K562 (cell line): Measurements from ENCODE around the gene INTS2. TPM values are rescaled to one million over a fixed set of nuclear protein-coding genes. Genes with fewer than 3 reads are reported as not detected.

Experiments
- ATAC-seq: fragments of 200-7000 bp; cut with Tn5 transposase; 3 replicates; pipeline ENCODE4 v1.9.1; 2020; ENCODE audit warnings: moderate library complexity
- BruUV-seq: library from RNA; stranded (reverse); fragments of 400-500 nt; replicated peaks from 2 replicates; lab custom pipeline; 2021; lab: Mats Ljungman, UMichigan
- CTCF ChIA-PET: fragments of 300-600 bp; formaldehyde crosslinking; extraction: SDS; loops from one replicate; lab custom pipeline; 2021; ENCODE audit warnings: low intra/inter-chr PET ratio; lab: Yijun Ruan, JAX
- POLR2A ChIA-PET: fragments of 300-600, 350-650 bp; sonication (Branson Sonifier 250); formaldehyde crosslinking; extraction: SDS; loops from one replicate; lab custom pipeline; 2021; ENCODE audit warnings: antibody characterized with exemption, inconsistent platforms; lab: Yijun Ruan, JAX
- DNase-seq, 4 experiments: peaks; one replicate each; pipeline versions ENCODE4 v3.0.0 to v3.0.0-alpha.2; 2011 to 2018; ENCODE audit warnings: low spot score in 3 of 4, mixed read lengths in 3 of 4; ENCODE audit errors: extremely low read depth in 1 of 4
- FAIRE-seq: peaks from 2 replicates; lab custom pipeline; 2011; peaks lifted over from hg19 to GRCh38; lab: Jason Lieb, UNC
- H2AFZ ChIP-seq: 2 replicates; pipeline ENCODE4 v1.6.0; 2011; ENCODE audit warnings: low read depth, low read length, control low read depth, inconsistent platforms
- H3K27ac ChIP-seq: fragments of 200-600 bp; 3 replicates; pipeline ENCODE4 v1.8.0; 2011; ENCODE audit warnings: low read depth, mild to moderate bottlenecking, control low read depth, inconsistent platforms, low read length, moderate library complexity, mixed read lengths; ENCODE audit errors: extremely low read depth
- H3K27me3 ChIP-seq, 2 experiments: fragments of 300-600 bp in 1 of 2; 2 replicates in 1 of 2; 3 replicates in 1 of 2; pipeline versions ENCODE4 v1.6.0 to v1.8.0; 2011; ENCODE audit warnings: inconsistent platforms in 2 of 2, low read length in 2 of 2, mild to moderate bottlenecking in 1 of 2, mixed read lengths in 1 of 2, moderate library complexity in 1 of 2; ENCODE audit not compliant: control insufficient read depth in 2 of 2, insufficient read depth in 2 of 2
- H3K36me3 ChIP-seq: fragments of 300-600 bp; 3 replicates; pipeline ENCODE4 v1.8.0; 2011; ENCODE audit warnings: mild to moderate bottlenecking, low read length, inconsistent platforms; ENCODE audit not compliant: control insufficient read depth, insufficient read depth
- H3K4me1 ChIP-seq, 2 experiments: fragments of 200-600 bp in 1 of 2; replicated peaks in 1 of 2; 2 replicates in 1 of 2; 3 replicates in 1 of 2; pipeline versions ENCODE4 v1.5.1 to v1.8.0; 2011; ENCODE audit warnings: inconsistent platforms in 2 of 2, low read length in 2 of 2, mild to moderate bottlenecking in 1 of 2, mixed read lengths in 1 of 2, moderate library complexity in 1 of 2; ENCODE audit not compliant: control insufficient read depth in 2 of 2, insufficient read depth in 2 of 2
- H3K4me2 ChIP-seq: 2 replicates; pipeline ENCODE4 v1.6.1; 2011; ENCODE audit warnings: low read length, control low read depth, inconsistent platforms, mixed read lengths; ENCODE audit not compliant: insufficient read depth
- H3K4me3 ChIP-seq: fragments of 200-600 bp; sonication (generic), shearing (Covaris generic); 2 replicates; pipeline ENCODE4 v1.5.1; 2016; ENCODE audit warnings: control low read depth, inconsistent platforms
- H3K79me2 ChIP-seq: fragments of 200-600 bp; 3 replicates; pipeline ENCODE4 v1.8.0; 2011; ENCODE audit warnings: low read length, inconsistent platforms; ENCODE audit not compliant: control insufficient read depth, insufficient read depth
- H3K9ac ChIP-seq, 2 experiments: 2 replicates each; pipeline versions ENCODE4 v1.6.0 to v1.6.1; 2011; ENCODE audit warnings: low read depth in 2 of 2, low read length in 2 of 2, control low read depth in 1 of 2, inconsistent platforms in 1 of 2, mild to moderate bottlenecking in 1 of 2, mixed read lengths in 1 of 2; ENCODE audit not compliant: insufficient read depth in 1 of 2
- H3K9me1 ChIP-seq: one replicate; pipeline ENCODE4 v1.6.0; 2011; ENCODE audit warnings: inconsistent platforms, mild to moderate bottlenecking, low read length, moderate library complexity; ENCODE audit not compliant: control insufficient read depth, insufficient read depth
- H3K9me3 ChIP-seq: replicated peaks from 2 replicates; pipeline ENCODE4 v1.5.1; 2011; ENCODE audit warnings: low read depth, low read length, inconsistent platforms; ENCODE audit not compliant: control insufficient read depth, insufficient read depth
- H4K20me1 ChIP-seq: replicated peaks from 2 replicates; pipeline ENCODE4 v1.6.1; 2011; ENCODE audit warnings: low read length, inconsistent platforms, mixed read lengths; ENCODE audit not compliant: control insufficient read depth, insufficient read depth
- ELK3 ChIP-seq: fragments of 450-650 bp; formaldehyde crosslinking; IDR thresholded peaks from 2 replicates; pipeline ENCODE4 v1.4.0; 2020; ENCODE audit warnings: mild to moderate bottlenecking
- FOXA1 ChIP-seq: fragments of 450-650 bp; IDR thresholded peaks from 2 replicates; pipeline ENCODE4 v1.6.1; 2016; ENCODE audit warnings: mild to moderate bottlenecking, borderline replicate concordance
- RBM25 ChIP-seq: fragments of 200-400 bp; formaldehyde crosslinking; IDR thresholded peaks from 2 replicates; pipeline ENCODE4 v1.6.1; 2018; ENCODE audit warnings: low read length, low read depth, moderate library complexity; ENCODE audit not compliant: severe bottlenecking
- SOX6 ChIP-seq: fragments of 450-650 bp; IDR thresholded peaks from 2 replicates; pipeline ENCODE4 v1.6.1; 2014; ENCODE audit warnings: mild to moderate bottlenecking
- ZNF121 ChIP-seq: sonication (generic); formaldehyde crosslinking; conservative IDR thresholded peaks from 2 replicates; pipeline ENCODE4 v1.8.0; 2022; ENCODE audit warnings: missing genetic modification reagents
- WGBS: fragments of 100-300 bp; shearing (Covaris generic); methylation state at CpG from one replicate; pipeline ENCODE4 v1.1.6; 2016; ENCODE audit warnings: low coverage, mixed read lengths; ENCODE audit not compliant: insufficient coverage; ENCODE audit errors: missing lambda C conversion rate; 5-methylcytosine and 5-hydroxymethylcytosine counted together
- in situ Hi-C: fragments of 300-500 bp; cut with MboI; formaldehyde crosslinking; loops from 4 replicates; pipeline ENCODE4 v1.15.0; 2018; ENCODE audit warnings: inconsistent platforms, mixed read lengths
- intact Hi-C: fragments of 100-400 bp; cut with micrococcal nuclease; formaldehyde crosslinking; loops from 2 replicates; pipeline ENCODE4 v1.14.2; 2022
- polyA plus RNA-seq, 8 experiments: library from polyadenylated mRNA; depleted of rRNA in 4 of 8; stranded (reverse) in 5 of 8; unstranded in 3 of 8; fragments of >200 nt; fragmentation: Nextera tagmentation in 2 of 8; fragmentation: Illumina TruSeq in 1 of 8; extraction: Ambion mirVana in 2 of 8; extraction: Trizol in 1 of 8; gene quantifications; 2 replicates each; pipeline versions ENCODE4 v1.2.1 to v1.2.3, GENCODE V29; 2011 to 2014; ENCODE audit warnings: inconsistent platforms in 1 of 8, missing spikeins in 1 of 8
- total RNA-seq, 7 experiments: library from RNA; depleted of rRNA in 6 of 7; stranded (reverse); fragments of >200 nt in 6 of 7; fragmentation: Illumina TruSeq in 2 of 7; extraction: Trizol in 2 of 7; gene quantifications; 2 replicates each; pipeline versions ENCODE4 v1.2.1 to v1.2.3, GENCODE V29; 2011 to 2021; ENCODE audit warnings: low replicate concordance in 1 of 7

INTS2 gene
- total and polyA plus RNA-seq, 9 of the 15 experiments (the other 6 are each of a cell fraction or from before 2014, with no cell fraction given) = 4.8 to 24.7 (median 12.8) TPM

GRCh38 chr17:61970030-61970429 is 42.2 kb upstream of the INTS2 start:
- BruUV-seq = no TSS peak
- no peaks in the 10 kb centered on the region for H3K9me1 ChIP-seq
- H3K4me3 ChIP-seq = no peak overlapping the region
- no peak overlapping the region for H3K9ac ChIP-seq
- H3K4me2 ChIP-seq = no peak overlapping the region
- no peaks in the 10 kb centered on the region for H3K9me3 ChIP-seq
- intact Hi-C loops (no loop called here), in situ Hi-C loops (no loop called here)
- no peak for ATAC-seq
- no peaks in the 10 kb centered on the region for H3K27me3 ChIP-seq
- TF ChIP-seq ELK3 (CRISPR knock-in tag) = no peak
- TF ChIP-seq FOXA1 = no peak
- no peaks in the 10 kb centered on the region for H4K20me1 ChIP-seq
- H3K4me1 ChIP-seq = no peaks in the 10 kb centered on the region; a peak in 1 of 5 replicates
- H2AFZ ChIP-seq = no peak overlapping the region
- DNase-seq = no peak
- H3K27ac ChIP-seq = no peak overlapping the region
- ChIA-PET POLR2A (interaction anchor here (0.7 kb wide), 1 partner anchor 11 kb away, joined by 3 read pairs; no protein-coding TSS in a partner anchor), CTCF (no interaction called here)
- peaks cover 15% of the 10 kb centered on the region; the same call in 2 of the 3 replicates for H3K79me2 ChIP-seq
- 80% methylated on average over 1 of the region's 1 CpG for WGBS
- H3K36me3 ChIP-seq = peaks cover 77% of the 10 kb centered on the region
- FAIRE-seq = no peak

GRCh38 chr17:61968757-61969156 is 41.0 kb upstream of the INTS2 start:
- no peaks in the 10 kb centered on the region for H4K20me1 ChIP-seq
- no peaks in the 10 kb centered on the region for H3K27me3 ChIP-seq
- FAIRE-seq (no peak), ATAC-seq (no peak), DNase-seq (no peak)
- no peaks in the 10 kb centered on the region; a peak in 1 of 5 replicates for H3K4me1 ChIP-seq
- no TSS peak for BruUV-seq
- no peak overlapping the region for H3K27ac ChIP-seq
- POLR2A ChIA-PET = interaction anchor here (1.3 kb wide), 1 partner anchor 16 kb away, joined by 4 read pairs; no protein-coding TSS in a partner anchor
- no peak overlapping the region for H3K9ac ChIP-seq
- CTCF ChIA-PET = no interaction called here
- TF ChIP-seq ZNF121 (CRISPR knock-in tag) = peak; percentile 82
- TF ChIP-seq SOX6 = no peak
- peak; percentile 18 for TF ChIP-seq RBM25
- peaks cover 83% of the 10 kb centered on the region for H3K36me3 ChIP-seq
- in situ Hi-C loops (no loop called here), intact Hi-C loops (no loop called here)
- H3K79me2 ChIP-seq = peaks cover 7% of the 10 kb centered on the region; the same call in 1 of the 3 replicates
- H3K9me3 ChIP-seq = no peaks in the 10 kb centered on the region
- no peaks in the 10 kb centered on the region for H3K9me1 ChIP-seq
- WGBS = 92% methylated on average over 4 of the region's 5 CpGs
- no peak overlapping the region for H3K4me3 ChIP-seq
- no peak overlapping the region for H3K4me2 ChIP-seq
- H2AFZ ChIP-seq = no peak overlapping the region
